ENCODE measurements around the gene PEAR1. TPM values are rescaled to one million over a fixed set of nuclear protein-coding genes. Genes with fewer than 3 reads are reported as not detected.

The PEAR1 gene
- total and polyA plus RNA-seq, 4 donors = 3.5 to 12.7 (median 8.6) TPM

DNA sequence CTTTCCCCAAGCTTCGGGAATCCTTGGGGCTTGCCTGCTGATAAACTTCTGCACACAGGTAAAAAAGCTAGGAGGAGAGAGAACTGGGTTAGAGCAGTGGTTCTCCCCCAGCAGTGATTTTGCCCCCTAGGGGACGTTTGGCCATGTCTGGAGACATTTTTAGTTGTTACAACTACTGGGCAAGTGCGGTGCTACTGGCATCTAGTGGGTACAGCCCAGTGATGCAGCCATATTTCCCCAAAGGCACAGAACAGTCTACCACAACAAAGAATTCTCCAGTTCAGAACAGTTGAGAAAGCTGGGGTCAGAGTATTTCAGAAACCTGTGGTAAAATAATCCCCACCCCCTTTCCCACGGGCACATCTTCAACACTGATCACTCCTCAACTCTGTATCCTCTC lies 68.2 kb downstream of the PEAR1 start:
- Histone ChIP-seq H3K27me3 (ENCODE audit: control insufficient read depth, insufficient read depth, low read length) (no peaks in the 10 kb centered on the region), H3K4me1 (ENCODE audit: control insufficient read depth, insufficient read depth, low read length) (no peaks in the 10 kb centered on the region), H3K4me3 (ENCODE audit: low read depth, low read length) (no peak overlapping the region), H3K9me3 (ENCODE audit: control insufficient read depth, insufficient read depth, low read length) (no peaks in the 10 kb centered on the region), H3K36me3 (ENCODE audit: control insufficient read depth, insufficient read depth, low read length) (peaks cover 69% of the 10 kb centered on the region), H3K27ac (ENCODE audit: low read depth, low read length) (no peak overlapping the region)
- DNase-seq (ENCODE audit: low read depth in 4 of 6, low spot score in 6 of 6) = no peak
- WGBS (ENCODE audit: insufficient coverage) = 33% methylated on average over 2 of the region's 4 CpGs

DNA sequence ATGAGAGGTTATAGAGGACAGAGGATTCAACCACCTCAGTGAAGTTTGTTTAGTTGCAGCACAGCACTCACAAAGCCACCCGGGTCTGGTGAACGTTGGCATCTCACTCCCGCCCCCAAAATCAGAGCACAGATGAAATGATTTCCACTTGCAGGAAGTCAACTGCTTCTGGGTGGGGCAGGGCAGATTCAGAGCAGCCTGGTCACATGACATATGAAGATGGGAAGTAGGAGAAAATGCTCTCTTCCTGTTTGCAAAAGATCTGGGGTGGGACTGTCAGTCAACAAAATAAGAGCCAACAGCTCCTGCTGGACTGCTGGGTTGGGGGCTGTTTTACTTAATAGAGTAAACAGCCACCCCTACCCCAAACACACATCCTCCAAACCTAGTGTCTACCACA lies 70.1 kb downstream of the PEAR1 start:
- 59% methylated on average over 3 of the region's 3 CpGs for WGBS (ENCODE audit: insufficient coverage)
- Histone ChIP-seq H3K27ac (ENCODE audit: low read depth, low read length) (no peak overlapping the region), H3K27me3 (ENCODE audit: control insufficient read depth, insufficient read depth, low read length) (no peaks in the 10 kb centered on the region), H3K4me1 (ENCODE audit: control insufficient read depth, insufficient read depth, low read length) (no peaks in the 10 kb centered on the region), H3K36me3 (ENCODE audit: control insufficient read depth, insufficient read depth, low read length) (peaks cover 58% of the 10 kb centered on the region), H3K4me3 (ENCODE audit: low read depth, low read length) (no peak overlapping the region), H3K9me3 (ENCODE audit: control insufficient read depth, insufficient read depth, low read length) (no peaks in the 10 kb centered on the region)
- DNase-seq (ENCODE audit: low read depth in 4 of 6, low spot score in 6 of 6) = no peak

DNA sequence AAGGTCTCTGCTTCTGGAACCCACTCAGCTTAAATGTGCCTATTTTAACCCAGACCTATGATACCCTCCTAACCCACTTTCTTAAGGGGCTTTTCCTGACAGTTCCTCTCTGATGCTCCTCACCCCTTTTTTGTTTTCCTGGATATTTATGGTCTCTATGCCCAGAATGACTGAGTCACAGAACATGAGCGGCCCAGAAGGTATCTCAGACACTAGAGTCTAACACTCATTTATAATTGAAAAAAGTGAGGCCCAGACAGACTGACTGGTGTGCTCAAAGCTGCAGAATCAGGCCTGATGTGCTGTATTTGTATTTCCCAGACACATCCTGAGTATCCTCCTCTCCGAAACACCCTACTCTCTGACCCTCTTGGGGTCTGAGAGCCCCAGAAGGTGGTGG lies 70.9 kb downstream of the PEAR1 start:
- H3K27me3 ChIP-seq (ENCODE audit: control insufficient read depth, insufficient read depth, low read length) = no peaks in the 10 kb centered on the region
- DNase-seq (ENCODE audit: low read depth in 4 of 6, low spot score in 6 of 6) = no peak
- peaks cover 55% of the 10 kb centered on the region for H3K36me3 ChIP-seq (ENCODE audit: control insufficient read depth, insufficient read depth, low read length)
- H3K4me3 ChIP-seq (ENCODE audit: low read depth, low read length) = no peak overlapping the region
- 100% methylated on average over 1 of the region's 2 CpGs for WGBS (ENCODE audit: insufficient coverage)
- H3K9me3 ChIP-seq (ENCODE audit: control insufficient read depth, insufficient read depth, low read length) = no peaks in the 10 kb centered on the region
- no peaks in the 10 kb centered on the region for H3K4me1 ChIP-seq (ENCODE audit: control insufficient read depth, insufficient read depth, low read length)
- H3K27ac ChIP-seq (ENCODE audit: low read depth, low read length) = no peak overlapping the region

Small RNA genes lying within 50 kb of the gene (small RNA-seq; reads per million reads assigned to genes)
- gene MIR765 (ENCODE audit: low replicate concordance) = 0.12 reads per million

Other genes starting within 250 kb of the PEAR1 start
- 10 to 100 TPM; 37.9 to 61.8 TPM for gene NES, start 216.3 kb upstream of the PEAR1 start, total RNA-seq
- gene NES, start 216.3 kb upstream of the PEAR1 start, polyA plus RNA-seq (ENCODE audit: insufficient read length in 2 of 2) = 100 to 1,000 TPM in 1 of 2 donors, 10 to 100 TPM in 1; 96.9 to 111 TPM
- 100 to 1,000 TPM in 1 of 2 donors, 10 to 100 TPM in 1; 35.6 to 482 TPM for gene CRABP2, start 188.1 kb upstream of the PEAR1 start, total RNA-seq
- gene CRABP2, start 188.1 kb upstream of the PEAR1 start, polyA plus RNA-seq (ENCODE audit: insufficient read length in 2 of 2) = 100 to 1,000 TPM in 1 of 2 donors, 10 to 100 TPM in 1; 37.7 to 139 TPM
- gene METTL25B, start 165.2 kb upstream of the PEAR1 start, total RNA-seq = 10 to 100 TPM in 1 of 2 donors, 1 to 10 TPM in 1; 8.1 to 27.4 TPM
- gene METTL25B, start 165.2 kb upstream of the PEAR1 start, polyA plus RNA-seq (ENCODE audit: insufficient read length in 2 of 2) = 10 to 100 TPM; 35.9 to 36.0 TPM
- 10 to 100 TPM in 1 of 2 donors, 1 to 10 TPM in 1; 9.2 to 25.9 TPM for gene ISG20L2, start 165.0 kb upstream of the PEAR1 start, total RNA-seq
- gene ISG20L2, start 165.0 kb upstream of the PEAR1 start, polyA plus RNA-seq (ENCODE audit: insufficient read length in 2 of 2) = 10 to 100 TPM; 38.1 to 39.2 TPM
- 10 to 100 TPM; 22.9 to 61.1 TPM for gene MRPL24, start 152.6 kb upstream of the PEAR1 start, total RNA-seq
- gene MRPL24, start 152.6 kb upstream of the PEAR1 start, polyA plus RNA-seq (ENCODE audit: insufficient read length in 2 of 2) = 10 to 100 TPM; 54.5 to 59.8 TPM
- 100 to 1,000 TPM in 1 of 2 donors, 10 to 100 TPM in 1; 69.8 to 197 TPM for gene HDGF, start 142.0 kb upstream of the PEAR1 start, total RNA-seq
- 100 to 1,000 TPM; 154 to 161 TPM for gene HDGF, start 142.0 kb upstream of the PEAR1 start, polyA plus RNA-seq (ENCODE audit: insufficient read length in 2 of 2)
- 10 to 100 TPM; 23.9 to 37.1 TPM for gene PRCC, start 126.2 kb upstream of the PEAR1 start, total RNA-seq
- 100 to 1,000 TPM; 105 to 110 TPM for gene PRCC, start 126.2 kb upstream of the PEAR1 start, polyA plus RNA-seq (ENCODE audit: insufficient read length in 2 of 2)
- under 1 TPM in 1 of 2 donors, not detected in 1; 0.33 TPM for gene SH2D2A, start 76.9 kb upstream of the PEAR1 start, total RNA-seq
- under 1 TPM; 0.51 to 0.53 TPM for gene SH2D2A, start 76.9 kb upstream of the PEAR1 start, polyA plus RNA-seq (ENCODE audit: insufficient read length in 2 of 2)
- gene INSRR, start 34.6 kb upstream of the PEAR1 start, total RNA-seq = 1 to 10 TPM in 1 of 2 donors, under 1 TPM in 1; 0.40 to 5.2 TPM
- 1 to 10 TPM in 1 of 2 donors, under 1 TPM in 1; 0.70 to 3.4 TPM for gene INSRR, start 34.6 kb upstream of the PEAR1 start, polyA plus RNA-seq (ENCODE audit: insufficient read length in 2 of 2)
- 10 to 100 TPM in 1 of 2 donors, 1 to 10 TPM in 1; 2.6 to 13.5 TPM for gene NTRK1, start 32.9 kb upstream of the PEAR1 start, total RNA-seq
- 1 to 10 TPM; 1.7 to 2.8 TPM for gene NTRK1, start 32.9 kb upstream of the PEAR1 start, polyA plus RNA-seq (ENCODE audit: insufficient read length in 2 of 2)
- 1 to 10 TPM in 1 of 2 donors, under 1 TPM in 1; 0.30 to 4.5 TPM for gene LRRC71, start 26.9 kb downstream of the PEAR1 start, total RNA-seq
- 1 to 10 TPM; 8.0 to 8.5 TPM for gene LRRC71, start 26.9 kb downstream of the PEAR1 start, polyA plus RNA-seq (ENCODE audit: insufficient read length in 2 of 2)
- gene ARHGEF11, start 152.0 kb downstream of the PEAR1 start, total RNA-seq = 10 to 100 TPM; 38.6 to 40.7 TPM
- 10 to 100 TPM; 54.8 to 60.1 TPM for gene ARHGEF11, start 152.0 kb downstream of the PEAR1 start, polyA plus RNA-seq (ENCODE audit: insufficient read length in 2 of 2)
- under 1 TPM; 0.10 to 0.11 TPM for gene ETV3L, start 206.1 kb downstream of the PEAR1 start, total RNA-seq
- gene ETV3L, start 206.1 kb downstream of the PEAR1 start, polyA plus RNA-seq (ENCODE audit: insufficient read length in 2 of 2) = under 1 TPM in 1 of 2 donors, not detected in 1; 0.17 TPM
- 10 to 100 TPM; 14.3 to 15.5 TPM for gene ETV3, start 244.7 kb downstream of the PEAR1 start, total RNA-seq
- gene ETV3, start 244.7 kb downstream of the PEAR1 start, polyA plus RNA-seq (ENCODE audit: insufficient read length in 2 of 2) = 10 to 100 TPM; 12.0 to 12.1 TPM

All from spinal cord (tissue), 10 donors.